Mucosa of descending colon (tissue), 3 donors: ENCODE measurements around the gene HDAC4. TPM values are rescaled to one million over a fixed set of nuclear protein-coding genes. Genes with fewer than 3 reads are reported as not detected.

Experiments
- ATAC-seq: fragments of 200-7000 bp; cut with Tn5 transposase; one replicate; pipeline ENCODE4 v1.9.1; 2020; ENCODE audit warnings: mild to moderate bottlenecking, moderate library complexity
- DNase-seq, 3 donors: peaks; one replicate each; pipeline ENCODE4 v3.0.0-alpha.2; 2020
- H3K36me3 ChIP-seq: fragments of 200-600 bp; one replicate; pipeline ENCODE4 v1.8.0; 2021; ENCODE audit warnings: low read depth, mild to moderate bottlenecking
- H3K4me1 ChIP-seq: fragments of 200-600 bp; one replicate; pipeline ENCODE4 v1.8.0; 2021; ENCODE audit warnings: low read depth, mild to moderate bottlenecking
- H3K4me3 ChIP-seq: fragments of 200-600 bp; one replicate; pipeline ENCODE4 v1.8.0; 2021; ENCODE audit warnings: mild to moderate bottlenecking
- H3K9me3 ChIP-seq: fragments of 200-600 bp; one replicate; pipeline ENCODE4 v1.8.0; 2021; ENCODE audit warnings: mild to moderate bottlenecking
- CTCF ChIP-seq: fragments of 200-600 bp; IDR thresholded peaks from one replicate; pipeline ENCODE4 v1.8.0; 2022; ENCODE audit warnings: antibody characterized with exemption, mild to moderate bottlenecking
- intact Hi-C, 2 donors: fragments of 100-400 bp; cut with DNase I in 1 of 2; cut with micrococcal nuclease in 1 of 2; formaldehyde crosslinking; loops; one replicate each; pipeline versions ENCODE4 v1.11.0 to v1.11.1; 2022; cut with DNase I, micrococcal nuclease
- total RNA-seq, 3 donors: library from RNA; stranded (reverse); fragmentation: NEBNext Ultra II Directional in 2 of 3; extraction: Animal tissue kit (Norgen Biotek cat#: 25700) in 2 of 3; gene quantifications; one replicate each; pipeline versions ENCODE4 v1.2.1 to v1.2.4, GENCODE V29; 2021 to 2023
- donor health status: DM: no; HTN: no; CAD: no; lungs with moderate emphysema.
- donor health status: DM: no; HTN: no; CAD: no.
- donor health status: DM: no; HTN: yes; CAD: no.

The HDAC4 gene
- total RNA-seq, 3 donors from 2014 or later, result 41.4 to 147 (median 44.0) TPM

- ATAC-seq (no peak), DNase-seq (no peak)
- no peak overlapping the region for H3K4me3 ChIP-seq
- intact Hi-C loops, result no loop called here
- H3K9me3 ChIP-seq, result no peaks in the 10 kb centered on the region
- H3K36me3 ChIP-seq, result no peaks in the 10 kb centered on the region
- peaks cover 11% of the 10 kb centered on the region for H3K4me1 ChIP-seq
- TF ChIP-seq CTCF, result no peak
These were observed 288.6 kb downstream of the HDAC4 start for GRCh38 chr2:239112127-239112774.

- TF ChIP-seq CTCF, result no peak
- ATAC-seq (no peak), DNase-seq (no peak)
- Histone ChIP-seq H3K36me3 (no peaks in the 10 kb centered on the region), H3K4me3 (no peak overlapping the region), H3K9me3 (no peaks in the 10 kb centered on the region), H3K4me1 (peaks cover 11% of the 10 kb centered on the region)
- intact Hi-C loops, result no loop called here
These were observed 289.3 kb downstream of the HDAC4 start for GRCh38 chr2:239111401-239112100.

GRCh38 chr2:239110595-239111048 is 290.2 kb downstream of the HDAC4 start:
- H3K36me3 ChIP-seq, result no peaks in the 10 kb centered on the region
- peaks cover 11% of the 10 kb centered on the region for H3K4me1 ChIP-seq
- DNase-seq (no peak), ATAC-seq (no peak)
- H3K4me3 ChIP-seq, result no peak overlapping the region
- no peaks in the 10 kb centered on the region for H3K9me3 ChIP-seq
- intact Hi-C loops, result no loop called here
- TF ChIP-seq CTCF, result no peak

GRCh38 chr2:239109928-239110545 is 290.8 kb downstream of the HDAC4 start:
- no peaks in the 10 kb centered on the region for H3K36me3 ChIP-seq

More at GRCh38 chr2:239109928-239110545, 290.8 kb downstream of the HDAC4 start:
- H3K9me3 ChIP-seq, result no peaks in the 10 kb centered on the region
- H3K4me3 ChIP-seq, result no peak overlapping the region
- TF ChIP-seq CTCF, result no peak
- intact Hi-C loops, result no loop called here
- DNase-seq, result no peak
- no peak for ATAC-seq
- peaks cover 11% of the 10 kb centered on the region for H3K4me1 ChIP-seq
